NCI-H187 treated with DMSO at 0.1 percent for 48 hours (cell line): ENCODE results near the gene RARS2.

ENCODE experiments used
- DNase-seq: peaks from one replicate; lab custom pipeline; 2025; lab: John Stamatoyannopoulos, UW

Gene RARS2

GRCh38 chr6:87573307-87574024, 16.3 kb downstream of the RARS2 start:
- DNase-seq, result no peak

GRCh38 chr6:87572883-87573282, 16.9 kb downstream of the RARS2 start:
- DNase-seq, result no peak

- no peak for DNase-seq
These were observed 17.8 kb downstream of the RARS2 start for GRCh38 chr6:87572021-87572420.

GRCh38 chr6:87561017-87561416, 28.8 kb downstream of the RARS2 start:
- DNase-seq, result no peak

- no peak for DNase-seq
These were observed 31.3 kb downstream of the RARS2 start for GRCh38 chr6:87558446-87558845.

- DNase-seq, result no peak
These were observed 34.3 kb downstream of the RARS2 start for GRCh38 chr6:87555506-87555905.

- DNase-seq, result no peak
These were observed 36.5 kb downstream of the RARS2 start for GRCh38 chr6:87553159-87553765.

- DNase-seq, result no peak
These were observed 38.0 kb downstream of the RARS2 start for GRCh38 chr6:87551799-87552198.

- DNase-seq, result no peak
These were observed 45.4 kb downstream of the RARS2 start for GRCh38 chr6:87544474-87544735.

GRCh38 chr6:87543696-87544473, 45.9 kb downstream of the RARS2 start:
- no peak for DNase-seq

GRCh38 chr6:87541744-87542143, 48.0 kb downstream of the RARS2 start:
- DNase-seq, result no peak

GRCh38 chr6:87541041-87541440, 48.7 kb downstream of the RARS2 start:
- no peak for DNase-seq

- DNase-seq, result no peak
These were observed 49.2 kb downstream of the RARS2 start for GRCh38 chr6:87540539-87540938.

- DNase-seq, result no peak
These were observed 50.2 kb downstream of the RARS2 start for GRCh38 chr6:87539554-87539953.

GRCh38 chr6:87538510-87539260, 51.1 kb downstream of the RARS2 start:
- no peak for DNase-seq

- no peak for DNase-seq
These were observed 55.3 kb downstream of the RARS2 start for GRCh38 chr6:87534377-87535047.

GRCh38 chr6:87529221-87529620, 60.6 kb downstream of the RARS2 start:
- no peak for DNase-seq

- no peak for DNase-seq
These were observed 67.1 kb downstream of the RARS2 start for GRCh38 chr6:87522686-87523085.

GRCh38 chr6:87518453-87518852, 71.3 kb downstream of the RARS2 start:
- DNase-seq, result no peak

- DNase-seq, result no peak
These were observed 75.0 kb downstream of the RARS2 start for GRCh38 chr6:87514831-87515230.

- no peak for DNase-seq
These were observed 85.3 kb downstream of the RARS2 start for GRCh38 chr6:87504441-87504840.
